Gastrocnemius medialis (tissue), 4 donors: ENCODE results near the gene AXIN1.

Experiments
- CTCF ChIP-seq, 5 experiments: fragments of 450-650 bp in 3 of 5; fragments of 200-600 bp in 2 of 5; sonication (generic) in 2 of 5; IDR thresholded peaks in 4 of 5; conservative IDR thresholded peaks in 1 of 5; 1 replicate in 4 of 5; 2 replicates in 1 of 5; pipeline ENCODE4 v1.5.1; 2016 to 2019; ENCODE audit warnings: antibody characterized with exemption in 5 of 5, mild to moderate bottlenecking in 3 of 5, moderate library complexity in 3 of 5
- POLR2A ChIP-seq, 2 donors: fragments of 450-650 bp; IDR thresholded peaks; one replicate each; pipeline ENCODE4 v1.6.1; 2017; ENCODE audit warnings: antibody characterized with exemption in 2 of 2, mild to moderate bottlenecking in 2 of 2, moderate library complexity in 2 of 2

- peak in 1 of 2 donors; percentile 31 for TF ChIP-seq POLR2A (IDR thresholded peaks at IDR 0.05)
- no peak for TF ChIP-seq CTCF (IDR thresholded peaks at IDR 0.05 in 4 of 5, conservative IDR thresholded peaks at IDR 0.05 in 1 of 5)
Observed at GRCh38 chr16:397135-397661, 44.7 kb upstream of the AXIN1 start, which contains the start of gene NME4.
